Measurements from ENCODE around the gene ADGRD1.

ADGRD1 gene

GRCh38 chr12:131027876-131028586 lies 74.3 kb downstream of the ADGRD1 start:
- no peak for TF ChIP-seq CTCF (IDR thresholded peaks at IDR 0.05; ENCODE audit: extremely low read depth, insufficient read depth, missing control alignments)
- in situ Hi-C loops (cut with MboI; ENCODE audit: low pct_unique_long_range_greater_than_20kb, low sequenced_read_pairs, unreplicated experiment): no loop called here

GRCh38 chr12:131028587-131029338 lies 75.1 kb downstream of the ADGRD1 start:
- TF ChIP-seq CTCF (IDR thresholded peaks at IDR 0.05; ENCODE audit: extremely low read depth, insufficient read depth, missing control alignments): no peak

More at GRCh38 chr12:131027876-131028586, 74.3 kb downstream of the ADGRD1 start:
- DNase-seq (ENCODE audit: low spot score): no peak

DNA sequence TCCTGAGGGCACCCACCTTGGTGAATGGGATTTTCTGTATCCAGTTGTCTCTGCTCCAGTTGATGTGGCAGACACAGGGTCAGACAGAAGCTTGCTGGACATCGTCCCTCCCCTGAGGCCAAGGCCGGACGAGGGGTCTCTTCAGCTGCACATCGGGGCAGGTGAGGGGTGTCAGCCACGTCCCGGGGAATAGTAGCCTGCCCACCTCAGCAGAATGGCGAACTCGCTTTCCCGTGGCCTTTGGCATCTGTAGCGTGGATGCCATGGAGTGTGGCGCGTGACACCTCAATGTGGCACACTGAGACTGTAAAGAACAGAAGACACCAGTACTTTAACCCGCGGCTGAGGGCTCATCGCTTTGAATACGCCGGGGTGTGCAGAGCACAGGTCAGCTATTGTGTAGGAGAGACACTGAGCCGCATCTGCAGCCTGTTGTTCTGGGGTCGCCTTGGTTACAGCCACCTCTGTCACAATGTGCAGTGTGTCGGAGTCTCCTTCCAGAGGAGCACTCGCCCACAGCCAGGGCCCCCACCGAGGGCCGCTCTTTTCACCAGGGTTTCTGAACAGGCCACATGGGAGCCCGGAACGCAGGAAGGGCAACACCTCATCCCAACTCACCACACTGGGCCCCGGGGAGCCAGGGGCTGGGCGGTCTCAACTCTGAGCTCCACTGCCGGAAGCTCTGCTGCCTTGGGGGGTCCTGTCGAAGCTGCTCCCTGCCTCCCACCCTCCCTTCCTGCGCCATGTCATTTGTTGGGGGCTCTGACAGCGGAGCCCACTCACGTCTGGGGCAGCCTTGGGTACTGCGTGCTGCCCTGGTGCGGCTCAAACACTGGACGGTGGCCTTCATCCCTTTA lies 77.0 kb downstream of the ADGRD1 start:
- no peak for TF ChIP-seq CTCF (IDR thresholded peaks at IDR 0.05; ENCODE audit: extremely low read depth, insufficient read depth, missing control alignments)
- in situ Hi-C loops (cut with MboI; ENCODE audit: low pct_unique_long_range_greater_than_20kb, low sequenced_read_pairs, unreplicated experiment): no loop called here
- DNase-seq (ENCODE audit: low spot score): no peak

More at GRCh38 chr12:131028587-131029338, 75.1 kb downstream of the ADGRD1 start:
- in situ Hi-C loops (cut with MboI; ENCODE audit: low pct_unique_long_range_greater_than_20kb, low sequenced_read_pairs, unreplicated experiment): no loop called here
- DNase-seq (ENCODE audit: low spot score): no peak

GRCh38 chr12:131032082-131032750 lies 78.5 kb downstream of the ADGRD1 start:
- in situ Hi-C loops (cut with MboI; ENCODE audit: low pct_unique_long_range_greater_than_20kb, low sequenced_read_pairs, unreplicated experiment): no loop called here
- TF ChIP-seq CTCF (IDR thresholded peaks at IDR 0.05; ENCODE audit: extremely low read depth, insufficient read depth, missing control alignments): no peak
- no peak for DNase-seq (ENCODE audit: low spot score)

- TF ChIP-seq CTCF (IDR thresholded peaks at IDR 0.05; ENCODE audit: extremely low read depth, insufficient read depth, missing control alignments): no peak
These were observed 79.8 kb downstream of the ADGRD1 start for GRCh38 chr12:131033486-131033885.

More at GRCh38 chr12:131033486-131033885, 79.8 kb downstream of the ADGRD1 start:
- in situ Hi-C loops (cut with MboI; ENCODE audit: low pct_unique_long_range_greater_than_20kb, low sequenced_read_pairs, unreplicated experiment): no loop called here
- DNase-seq (ENCODE audit: low spot score): no peak

Measured in GM13977 (cell line).